SHP77 (cell line): Measurements from ENCODE around the gene CIITA.
"Not testable (repeated sequence)": the region's sequence is repeated elsewhere in the genome, so short reads cannot be mapped to it uniquely, and the experiment has no call there.

Experiments used
- DNase-seq, 2 experiments: peaks; one replicate each; lab custom pipeline; 2025; lab: John Stamatoyannopoulos, UW

Gene CIITA

GRCh38 chr16:10950393-10950792 lies 73.4 kb downstream of the CIITA start:
- no peak for DNase-seq

- no peak for DNase-seq
Observed at GRCh38 chr16:10951026-10951425, 74.0 kb downstream of the CIITA start.

GRCh38 chr16:10954903-10955302 lies 77.9 kb downstream of the CIITA start:
- DNase-seq = no peak

GRCh38 chr16:10957771-10958482 lies 80.9 kb downstream of the CIITA start:
- DNase-seq = no peak

GRCh38 chr16:10959161-10959560 lies 82.2 kb downstream of the CIITA start:
- no peak for DNase-seq

- DNase-seq = no peak
Observed at GRCh38 chr16:10961231-10961630, 84.2 kb downstream of the CIITA start.

GRCh38 chr16:10964039-10964890 lies 87.3 kb downstream of the CIITA start:
- DNase-seq = peak; percentile 89 to 90

- no peak for DNase-seq
Observed at GRCh38 chr16:10964891-10965326, 87.9 kb downstream of the CIITA start.

GRCh38 chr16:10965440-10966061 lies 88.5 kb downstream of the CIITA start:
- no peak for DNase-seq

GRCh38 chr16:10966129-10966528 lies 89.1 kb downstream of the CIITA start:
- no peak for DNase-seq

GRCh38 chr16:10966559-10966958 lies 89.6 kb downstream of the CIITA start:
- not testable (repeated sequence) for DNase-seq

- DNase-seq = no peak
Observed at GRCh38 chr16:10967986-10968385, 91.0 kb downstream of the CIITA start.

- no peak for DNase-seq
Observed at GRCh38 chr16:10968498-10968897, 91.5 kb downstream of the CIITA start.

GRCh38 chr16:10969615-10970014 lies 92.6 kb downstream of the CIITA start:
- DNase-seq = no peak

- no peak for DNase-seq
Observed at GRCh38 chr16:10970065-10970464, 93.1 kb downstream of the CIITA start.

GRCh38 chr16:10971560-10971961 lies 94.6 kb downstream of the CIITA start:
- peak; percentile 46 to 71 for DNase-seq

- no peak for DNase-seq
Observed at GRCh38 chr16:10972108-10972818, 95.3 kb downstream of the CIITA start.

GRCh38 chr16:10972819-10973464 lies 95.9 kb downstream of the CIITA start:
- no peak for DNase-seq

- no peak for DNase-seq
Observed at GRCh38 chr16:10976634-10977033, 99.6 kb downstream of the CIITA start.

- no peak for DNase-seq
Observed at GRCh38 chr16:10978124-10978523, 101.1 kb downstream of the CIITA start.

- no peak for DNase-seq
Observed at GRCh38 chr16:10978871-10979446, 102.0 kb downstream of the CIITA start.
